ENCODE results near the gene MEGF6. TPM values are rescaled to one million over a fixed set of nuclear protein-coding genes. Genes with fewer than 3 reads are reported as not detected.

Gene MEGF6
- total and polyA plus RNA-seq, 2 donors (not counting 1 experiment from before 2014, with no cell fraction given), result 43.2 to 77.3 TPM

- Mint-ChIP-seq H3K4me3 (no peak overlapping the region), H3K27ac (no peak overlapping the region)
Measured at GRCh38 chr1:3508757-3509415, 102.4 kb downstream of the MEGF6 start.

More at GRCh38 chr1:3508757-3509415, 102.4 kb downstream of the MEGF6 start:
- Histone ChIP-seq H3K27me3 (replicated peaks in 1 of 4; ENCODE audit: control extremely low read depth in 1 of 4, control insufficient read depth in 3 of 4, insufficient read depth in 4 of 4, low read length in 3 of 4) (no peaks in the 10 kb centered on the region), H3K4me2 (replicated peaks; ENCODE audit: low read depth, low read length, poor library complexity, severe bottlenecking) (no peak overlapping the region), H4K20me1 (ENCODE audit: control insufficient read depth, insufficient read depth, low read length, poor library complexity, severe bottlenecking) (peaks cover 23% of the 10 kb centered on the region), H3K4me3 (ENCODE audit: control extremely low read depth in 1 of 5, extremely low read depth in 1 of 5, insufficient read depth in 1 of 5, low read depth in 2 of 5, low read length in 4 of 5) (no peak overlapping the region), H2AFZ (ENCODE audit: insufficient read depth, low read depth, low read length, poor library complexity, severe bottlenecking) (no peak overlapping the region), H3K4me1 (ENCODE audit: control insufficient read depth in 2 of 2, insufficient read depth in 2 of 2, low read length in 2 of 2) (no peaks in the 10 kb centered on the region), H3K79me2 (ENCODE audit: control insufficient read depth, insufficient read depth, low read length) (no peaks in the 10 kb centered on the region), H3K36me3 (replicated peaks in 1 of 2; ENCODE audit: control extremely low read depth in 1 of 2, control insufficient read depth in 1 of 2, extremely low read depth in 1 of 2, insufficient read depth in 2 of 2, low read length in 1 of 2) (no peaks in the 10 kb centered on the region), H3K9ac (ENCODE audit: low read length) (no peak overlapping the region), H3K27ac (ENCODE audit: low read length in 2 of 2) (no peak overlapping the region), H3K9me3 (ENCODE audit: control extremely low read depth in 1 of 3, control insufficient read depth in 2 of 3, insufficient read depth in 1 of 3, low read length in 2 of 3) (peaks cover 0 to 6% (median 0%) of the 10 kb centered on the region in 3 donors)
- intact Hi-C loops (cut with micrococcal nuclease), result no loop called here
- Mint-ChIP-seq H3K27me3 (no peaks in the 10 kb centered on the region), H3K9me3 (ENCODE audit: insufficient read depth) (no peaks in the 10 kb centered on the region), H3K4me1 (no peaks in the 10 kb centered on the region)
- no peak for TF ChIP-seq EZH2 (IDR thresholded peaks at IDR 0.05; ENCODE audit: borderline replicate concordance, insufficient read depth, low read depth, low read length, poor library complexity, severe bottlenecking)
- no peak for TF ChIP-seq CTCF (IDR thresholded peaks at IDR 0.05)
- ATAC-seq (ENCODE audit: low read depth) (no peak), DNase-seq (no peak)
- ChIA-PET CTCF (no interaction called here), POLR2A (no interaction called here)
- WGBS (ENCODE audit: insufficient coverage), result 97% methylated on average over 33 of the region's 33 CpGs
